ELF-1 (cell line): ENCODE results near the gene SLAMF9.
A peak's percentile ranks its signal among the peaks of the same experiment; 100 is the strongest.
"Not testable (repeated sequence)": the region's sequence is repeated elsewhere in the genome, so short reads cannot be mapped to it uniquely, and the experiment has no call there.

Experiments
- DNase-seq: peaks from one replicate; pipeline ENCODE4 v3.0.0-alpha.2; 2016; ENCODE audit warnings: low read depth, low spot score

The SLAMF9 gene

GRCh38 chr1:159921700-159922504 lies 32.1 kb downstream of the SLAMF9 start:
- no peak for DNase-seq

- no peak for DNase-seq
Measured at GRCh38 chr1:159921251-159921650, 32.8 kb downstream of the SLAMF9 start.

GRCh38 chr1:159920651-159921050 lies 33.4 kb downstream of the SLAMF9 start:
- no peak for DNase-seq

GRCh38 chr1:159920202-159920601 lies 33.8 kb downstream of the SLAMF9 start:
- DNase-seq: no peak

- DNase-seq: no peak
Measured at GRCh38 chr1:159919236-159919865, 34.7 kb downstream of the SLAMF9 start.

GRCh38 chr1:159918352-159919200 lies 35.5 kb downstream of the SLAMF9 start:
- DNase-seq: no peak

GRCh38 chr1:159917533-159918351 lies 36.3 kb downstream of the SLAMF9 start:
- no peak for DNase-seq

GRCh38 chr1:159916242-159917051 lies 37.6 kb downstream of the SLAMF9 start:
- peak; percentile 95 for DNase-seq

- peak; percentile 93 for DNase-seq
Measured at GRCh38 chr1:159915571-159916241, 38.3 kb downstream of the SLAMF9 start.

- DNase-seq: no peak
Measured at GRCh38 chr1:159914252-159915018, 39.6 kb downstream of the SLAMF9 start.

- DNase-seq: peak; percentile 19
Measured at GRCh38 chr1:159913451-159914192, 40.4 kb downstream of the SLAMF9 start.

GRCh38 chr1:159911326-159912070 lies 42.5 kb downstream of the SLAMF9 start:
- DNase-seq: no peak

- DNase-seq: no peak
Measured at GRCh38 chr1:159908031-159908940, 45.8 kb downstream of the SLAMF9 start.

- peak; percentile 50 for DNase-seq
Measured at GRCh38 chr1:159906960-159907359, 47.1 kb downstream of the SLAMF9 start.

- not testable (repeated sequence) for DNase-seq
Measured at GRCh38 chr1:159904036-159904435, 50.0 kb downstream of the SLAMF9 start.

- DNase-seq: no peak
Measured at GRCh38 chr1:159902541-159902940, 51.5 kb downstream of the SLAMF9 start.
